ENCODE measurements around the gene FLT3LG.

The FLT3LG gene, protein sequence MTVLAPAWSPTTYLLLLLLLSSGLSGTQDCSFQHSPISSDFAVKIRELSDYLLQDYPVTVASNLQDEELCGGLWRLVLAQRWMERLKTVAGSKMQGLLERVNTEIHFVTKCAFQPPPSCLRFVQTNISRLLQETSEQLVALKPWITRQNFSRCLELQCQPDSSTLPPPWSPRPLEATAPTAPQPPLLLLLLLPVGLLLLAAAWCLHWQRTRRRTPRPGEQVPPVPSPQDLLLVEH

DNA sequence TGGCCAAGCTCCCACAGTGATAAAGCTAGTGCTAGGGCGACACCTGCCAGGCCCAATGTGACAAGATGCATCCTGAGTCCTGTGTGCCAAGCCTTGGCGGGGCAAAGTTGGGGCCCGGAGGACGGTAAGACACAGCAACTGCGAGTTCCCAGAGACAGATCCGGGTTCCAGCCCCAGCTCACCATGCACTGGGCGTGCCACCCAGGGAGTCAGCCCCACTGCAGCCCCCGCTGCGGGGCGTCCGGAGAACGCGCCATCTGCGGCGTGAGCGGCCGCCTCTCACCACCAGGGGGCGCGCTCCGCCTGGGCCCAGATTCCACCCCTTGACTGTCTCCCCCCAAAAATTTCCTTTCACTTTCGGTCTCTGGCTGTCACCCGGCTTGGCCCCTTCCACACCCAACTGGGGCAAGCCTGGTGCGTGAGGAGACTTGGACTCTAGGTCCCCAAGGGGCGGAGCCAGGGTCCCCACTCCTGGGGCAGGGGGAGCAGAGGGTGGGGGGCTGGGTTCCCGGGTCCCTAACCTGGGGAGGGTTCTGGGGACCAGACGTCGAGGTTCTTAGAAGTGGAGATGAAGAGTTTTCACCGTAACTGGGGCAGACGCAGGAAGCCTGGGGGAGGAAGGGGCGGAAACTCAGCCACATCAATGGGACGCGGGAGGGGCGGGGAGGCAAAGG lies at the start of gene FLT3LG:
FLT3LG (plus strand) TSS at position 348 of the 674 bp plus-strand sequence. CDS start 425 bp downstream, outside the sequence.
- peak; percentile 39 for DNase-seq (ENCODE audit: low spot score)
- no peak for FAIRE-seq

DNA sequence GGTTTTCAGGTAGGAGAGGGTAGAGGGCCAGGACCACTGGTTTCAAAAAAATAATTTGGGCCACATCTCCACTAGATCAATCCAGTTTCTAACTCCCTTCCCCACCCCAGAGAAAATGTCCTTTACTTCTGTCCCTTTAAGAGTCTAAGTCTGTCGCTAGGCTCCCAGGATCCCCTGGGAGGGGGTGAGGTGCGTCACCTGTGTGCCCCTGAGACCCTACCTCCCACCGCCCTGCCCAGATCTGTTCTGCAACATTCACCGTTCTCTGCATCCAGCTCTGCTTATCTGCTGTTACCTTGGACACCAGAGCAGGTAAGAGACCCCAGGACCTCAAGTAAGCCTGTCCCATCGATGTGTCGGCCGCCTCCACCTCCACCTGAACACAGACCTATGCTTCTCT lies 48.8 kb upstream of the FLT3LG start, which contains the start of gene GFY:
GFY (plus strand) TSS at position 211 of the 400 bp plus-strand sequence. CDS start 1,043 bp downstream, outside the sequence.
- DNase-seq (ENCODE audit: low spot score) (no peak), FAIRE-seq (no peak)

DNA sequence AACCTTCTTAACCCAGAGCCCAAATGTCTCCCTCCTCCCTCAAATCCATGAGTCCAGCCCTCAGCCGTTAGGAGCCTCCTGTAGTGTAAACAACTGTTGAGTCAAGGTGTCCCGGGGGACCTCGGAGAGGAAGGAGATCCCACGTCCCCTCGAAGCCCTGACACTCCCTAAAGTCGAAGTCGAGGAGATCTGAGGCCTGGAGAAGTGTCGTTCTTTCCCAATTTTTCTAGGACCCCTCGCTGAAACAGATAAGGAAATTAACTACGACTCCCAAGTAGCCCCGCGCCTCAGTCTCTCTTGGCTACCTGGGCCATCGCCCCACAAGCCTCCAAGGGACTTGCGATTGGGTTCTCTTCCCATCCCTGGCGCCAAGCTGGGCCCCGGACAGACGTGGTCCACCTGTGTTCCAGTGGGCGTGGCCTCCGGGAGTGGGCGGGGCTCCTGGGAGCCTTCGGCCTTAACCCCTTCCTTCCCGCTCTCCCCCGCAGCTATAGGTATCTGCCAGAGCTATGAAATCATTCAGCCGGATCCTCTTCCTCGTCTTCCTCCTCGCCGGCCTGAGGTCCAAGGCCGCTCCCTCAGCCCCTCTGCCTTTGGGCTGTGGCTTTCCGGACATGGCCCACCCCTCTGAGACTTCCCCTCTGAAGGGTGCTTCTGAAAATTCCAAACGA lies 48.0 kb upstream of the FLT3LG start:
- FAIRE-seq (no peak), DNase-seq (ENCODE audit: low spot score) (no peak)

DNA sequence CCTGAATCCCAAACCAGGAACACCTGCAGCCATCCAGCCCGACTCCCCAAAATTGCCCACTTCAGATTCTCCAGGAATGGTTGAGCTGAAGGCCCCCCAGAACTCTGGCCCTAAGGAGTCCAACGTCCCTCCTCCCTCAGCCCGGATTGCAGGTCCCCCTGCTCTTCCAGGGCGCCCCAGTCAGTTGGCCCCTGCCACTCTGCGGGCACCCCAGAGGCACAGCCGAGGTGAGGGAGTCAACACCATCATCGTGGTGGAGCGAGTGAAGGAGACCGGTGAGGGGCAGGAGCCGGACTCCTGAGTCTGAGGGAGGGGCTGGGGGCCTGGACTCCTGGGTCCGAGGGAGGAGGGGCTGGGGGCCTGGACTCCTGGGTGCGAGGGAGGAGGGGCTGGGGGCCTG lies 46.7 kb upstream of the FLT3LG start:
- DNase-seq (ENCODE audit: low spot score) (no peak), FAIRE-seq (no peak)

DNA sequence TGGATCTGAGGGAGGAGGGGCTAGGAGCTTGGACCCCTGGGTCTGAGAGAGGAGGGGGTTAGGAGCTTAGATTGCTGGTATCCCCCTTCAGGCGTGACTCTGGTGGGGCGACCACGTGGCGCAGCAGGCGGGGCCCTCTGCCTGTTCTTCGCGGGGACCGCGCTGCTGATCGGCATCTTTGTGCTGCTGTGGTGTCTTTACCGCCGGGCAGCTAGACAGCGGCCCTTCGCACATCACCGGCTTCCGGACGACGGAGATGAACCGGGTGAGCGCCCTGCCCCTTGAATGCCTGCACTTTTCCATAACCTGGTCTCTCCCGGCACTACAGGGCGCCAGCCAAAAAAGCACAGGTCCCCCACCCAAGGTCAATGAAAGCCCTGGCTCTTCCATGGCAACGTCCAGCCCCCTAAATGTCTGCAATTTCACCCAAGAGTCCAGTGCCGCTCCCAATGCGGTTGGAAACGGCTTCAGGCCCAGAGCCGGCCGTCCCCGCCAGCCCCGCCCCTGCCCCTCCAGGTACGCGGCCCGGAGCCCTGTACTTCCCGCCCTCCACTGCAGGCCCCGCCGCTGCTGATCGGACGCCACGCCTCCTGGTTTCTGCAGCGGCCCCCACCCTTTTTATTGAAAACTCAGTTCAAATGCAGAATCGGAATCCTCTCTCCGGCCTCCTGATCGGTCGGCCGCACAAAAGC lies 46.0 kb upstream of the FLT3LG start:
- FAIRE-seq: no peak
- no peak for DNase-seq (ENCODE audit: low spot score)

DNA sequence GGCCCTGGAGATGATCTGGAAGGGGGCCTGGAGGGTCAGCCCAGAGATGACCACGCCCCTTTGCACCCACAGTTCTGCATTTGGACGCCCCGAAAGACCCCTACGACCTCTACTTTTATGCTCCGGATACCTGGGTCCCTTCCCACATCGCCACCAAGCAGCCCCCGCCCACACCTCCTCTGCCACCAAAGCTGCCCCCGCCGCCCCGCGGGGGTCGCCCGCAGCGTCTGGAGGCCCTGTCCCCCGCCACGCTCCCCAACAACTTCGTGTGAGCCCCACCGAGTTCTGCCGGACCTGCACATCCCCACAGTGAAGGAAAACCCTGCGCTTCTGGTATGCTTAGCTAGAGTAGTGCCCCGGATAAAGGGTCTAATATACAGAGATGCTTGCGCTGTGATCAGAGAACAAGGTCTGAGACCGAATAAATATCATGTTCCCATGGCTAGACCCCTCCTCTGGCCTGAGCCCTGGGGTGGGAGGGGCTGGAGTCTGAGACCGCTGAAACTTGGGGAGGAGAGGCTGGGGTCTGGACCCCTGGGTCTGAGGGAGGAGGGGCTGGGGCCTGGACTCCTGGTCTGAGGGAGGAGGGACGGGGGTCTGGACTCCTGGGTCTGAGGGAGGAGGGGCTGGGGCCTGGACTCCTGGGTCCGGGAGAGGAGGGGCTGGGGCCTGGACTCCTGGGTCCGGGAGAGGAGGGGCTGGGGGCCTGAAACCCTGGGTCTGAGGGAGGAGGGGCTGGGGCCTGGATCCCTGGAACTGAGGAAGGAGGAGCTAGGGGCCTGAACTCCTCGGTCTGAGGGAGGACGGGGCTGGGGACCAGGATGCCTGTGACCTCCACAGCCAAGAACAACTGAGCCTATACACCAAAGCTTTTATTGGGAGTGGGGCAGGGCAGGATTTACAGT lies 45.2 kb upstream of the FLT3LG start:
- no peak for DNase-seq (ENCODE audit: low spot score)
- FAIRE-seq: no peak

DNA sequence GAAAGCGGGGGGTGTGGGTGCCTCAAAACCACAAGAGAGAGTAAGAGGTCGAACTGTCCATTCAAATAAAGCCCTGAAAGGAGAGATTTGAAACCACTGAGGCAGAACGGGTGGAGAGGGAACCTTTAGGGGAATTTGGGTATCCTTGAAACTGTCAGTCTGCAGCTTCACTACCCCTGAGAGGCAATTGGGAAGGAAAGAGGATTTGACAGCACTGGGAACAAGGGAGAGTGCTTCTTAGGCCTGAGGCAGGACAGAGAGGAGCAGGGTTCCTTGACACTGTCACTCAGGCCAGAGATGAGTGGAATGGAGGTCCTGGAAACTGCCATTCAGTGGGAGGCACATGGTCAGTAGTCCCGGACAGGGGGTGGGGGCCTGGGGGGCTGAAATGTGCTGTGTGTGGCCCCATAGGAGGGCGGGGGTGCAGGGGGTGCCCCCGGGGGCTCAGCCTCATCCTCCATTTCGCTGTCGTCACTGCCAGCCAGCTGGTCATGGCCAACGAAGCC lies 43.8 kb upstream of the FLT3LG start:
- no peak for FAIRE-seq
- DNase-seq (ENCODE audit: low spot score): no peak

DNA sequence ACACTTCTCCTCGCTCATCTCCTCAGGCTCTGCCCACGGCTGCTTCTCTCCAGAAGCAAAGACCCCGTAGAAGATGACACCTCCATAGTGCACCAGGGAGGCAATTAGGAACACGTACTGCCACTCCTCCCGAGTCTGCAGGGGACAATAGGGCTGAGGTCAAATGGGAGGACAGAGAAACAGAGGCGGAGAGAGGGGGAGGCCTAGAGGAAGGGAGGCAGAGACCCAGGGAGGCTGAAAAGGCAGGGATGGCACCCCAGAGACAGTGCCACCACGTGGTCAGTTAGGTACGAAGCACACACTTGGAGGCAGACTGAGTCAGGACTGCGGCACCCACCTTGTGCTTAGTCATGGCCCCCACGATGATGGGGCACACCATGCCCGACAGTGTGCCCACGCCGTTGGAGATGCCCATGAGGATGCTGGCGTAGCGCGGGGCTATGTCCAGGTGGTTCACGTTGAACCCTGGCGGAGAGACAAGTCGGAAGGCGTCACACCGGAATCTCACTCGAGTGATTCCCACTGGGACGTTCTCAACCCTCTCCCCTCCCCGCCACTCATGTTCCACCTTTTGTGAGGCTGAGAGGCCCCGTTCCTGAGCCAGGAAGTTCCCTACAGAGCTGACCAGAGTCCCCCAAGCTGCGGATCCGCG lies 43.2 kb upstream of the FLT3LG start:
- FAIRE-seq (no peak), DNase-seq (ENCODE audit: low spot score) (no peak)

DNA sequence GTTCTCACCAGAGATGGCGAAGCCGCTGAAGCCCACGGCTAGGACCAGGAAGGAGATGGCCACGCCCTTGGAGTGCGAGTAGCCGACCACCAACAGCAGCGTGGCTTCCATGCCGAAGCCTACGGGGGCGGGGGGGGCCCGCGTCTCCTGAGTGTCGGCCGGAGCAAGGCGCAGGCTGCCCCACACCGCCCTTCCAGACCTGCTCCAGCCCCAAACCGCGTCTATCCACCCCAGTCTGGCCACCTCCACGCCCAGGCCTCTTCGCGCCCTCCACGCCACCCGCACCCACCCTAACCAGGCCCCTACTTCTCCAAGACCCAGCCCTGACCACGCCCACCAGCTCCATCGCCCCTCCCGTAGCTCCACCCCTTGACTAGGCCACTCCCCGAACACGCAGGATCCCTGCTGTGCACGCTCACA lies 42.7 kb upstream of the FLT3LG start:
- DNase-seq (ENCODE audit: low spot score) (no peak), FAIRE-seq (no peak)

DNA sequence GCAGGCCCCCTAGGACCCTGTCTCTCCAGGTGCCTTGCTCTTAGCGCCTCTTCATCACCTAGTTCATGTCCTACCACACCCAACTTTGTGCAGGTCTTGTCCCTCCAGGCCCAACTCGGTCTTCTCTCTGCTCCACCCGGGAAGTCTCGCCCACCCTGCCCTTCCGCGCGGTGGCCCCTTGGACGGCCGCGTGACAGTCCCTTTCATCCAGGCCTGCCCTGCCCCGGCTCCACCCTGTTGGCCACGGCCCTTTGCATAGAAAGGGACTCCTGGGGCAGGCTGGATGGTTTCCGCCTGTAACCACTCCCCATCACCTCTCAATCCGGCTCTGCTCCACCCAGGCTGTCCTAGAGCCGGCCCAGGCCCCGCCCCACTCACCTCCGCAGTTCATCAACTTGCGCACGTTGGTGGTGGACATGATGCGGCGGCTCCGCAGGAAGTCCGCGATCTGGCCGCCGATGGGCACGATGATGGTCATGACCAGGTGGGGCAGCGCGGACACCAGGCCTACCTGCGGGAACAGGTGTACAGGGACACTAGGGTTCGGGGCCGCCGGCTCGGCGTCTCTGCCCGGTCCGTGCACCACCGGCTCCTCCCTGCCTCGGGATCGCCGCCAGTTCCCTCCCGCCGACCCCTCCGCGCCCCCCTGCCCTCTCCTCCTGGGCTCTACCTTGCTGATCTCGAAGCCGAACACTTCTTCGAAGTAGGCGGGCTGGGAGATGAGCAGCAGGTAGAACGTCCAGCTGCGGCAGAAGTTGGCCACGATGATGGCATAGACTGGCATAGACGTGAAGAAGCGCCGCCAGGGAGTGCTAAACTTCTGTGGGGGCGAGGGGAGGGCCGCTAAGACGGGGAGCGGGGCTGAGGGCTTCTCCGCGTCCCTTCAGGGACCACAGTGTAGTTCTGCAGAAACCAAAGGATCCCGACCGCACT lies 41.6 kb upstream of the FLT3LG start:
- DNase-seq (ENCODE audit: low spot score) (no peak), FAIRE-seq (no peak)

DNA sequence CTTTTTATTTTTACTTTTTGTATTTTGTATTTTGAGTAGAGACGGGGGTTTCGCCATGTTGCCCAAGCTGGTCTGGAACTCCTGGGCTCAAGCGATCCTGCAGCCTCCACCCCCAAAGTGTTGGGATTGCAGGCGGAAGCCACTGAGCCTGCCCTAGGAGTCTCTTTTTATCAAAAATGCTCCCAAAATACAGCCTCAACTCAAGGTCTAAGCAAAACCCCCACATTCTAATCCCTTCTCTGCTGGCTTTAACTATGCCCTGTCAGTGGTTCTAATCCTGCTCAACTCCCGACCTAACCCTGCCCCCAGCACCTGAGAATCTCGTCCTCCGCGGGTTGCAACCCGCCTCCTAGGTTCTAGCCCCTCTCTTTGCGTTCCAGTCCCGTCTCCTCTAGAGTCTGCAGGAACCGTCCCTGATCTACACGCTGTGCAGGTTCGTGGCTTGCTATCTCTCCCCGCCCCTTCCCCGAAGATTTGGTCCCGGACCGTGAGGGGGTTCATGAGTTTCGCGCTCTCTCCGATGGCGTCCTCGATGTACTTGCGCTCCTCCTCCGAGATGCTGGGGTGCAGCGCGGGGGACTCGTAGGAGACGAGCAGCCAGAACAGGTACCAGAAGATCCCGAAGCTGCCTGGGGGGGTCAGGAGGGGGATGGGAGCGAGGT lies 40.6 kb upstream of the FLT3LG start:
- DNase-seq (ENCODE audit: low spot score) (no peak), FAIRE-seq (no peak)

DNA sequence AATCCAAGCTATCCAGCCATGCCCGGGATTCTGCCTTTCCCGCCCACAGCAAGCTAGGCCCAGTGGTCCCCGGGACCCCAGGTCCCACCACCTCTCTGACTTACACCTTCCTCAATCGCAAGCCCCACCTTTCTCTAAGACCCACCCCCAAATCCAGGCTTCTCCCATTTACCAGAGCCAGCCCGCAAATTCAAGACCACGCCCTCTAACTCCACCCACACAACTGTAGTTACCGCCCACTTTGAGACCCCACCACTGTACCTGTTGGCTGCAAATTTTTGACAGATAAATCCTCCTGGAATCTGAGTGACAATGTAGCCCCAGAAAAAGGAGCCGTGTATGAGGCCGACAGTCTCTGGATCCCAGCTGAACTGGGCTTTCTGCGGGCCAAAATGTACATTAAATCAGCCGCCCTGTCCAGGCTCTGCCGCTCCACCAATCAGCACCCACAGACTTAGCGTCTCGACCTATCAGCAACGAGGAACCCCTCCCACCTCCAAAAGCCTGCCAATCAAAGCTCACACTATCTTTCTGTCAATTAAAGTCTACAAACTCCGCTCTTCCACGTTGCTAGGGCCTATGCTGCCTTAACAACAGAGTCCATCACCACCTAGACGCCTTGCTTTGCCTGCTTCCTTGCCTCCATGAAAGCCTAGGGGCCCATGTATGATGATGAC lies 39.0 kb upstream of the FLT3LG start:
- DNase-seq (ENCODE audit: low spot score) (no peak), FAIRE-seq (no peak)

DNA sequence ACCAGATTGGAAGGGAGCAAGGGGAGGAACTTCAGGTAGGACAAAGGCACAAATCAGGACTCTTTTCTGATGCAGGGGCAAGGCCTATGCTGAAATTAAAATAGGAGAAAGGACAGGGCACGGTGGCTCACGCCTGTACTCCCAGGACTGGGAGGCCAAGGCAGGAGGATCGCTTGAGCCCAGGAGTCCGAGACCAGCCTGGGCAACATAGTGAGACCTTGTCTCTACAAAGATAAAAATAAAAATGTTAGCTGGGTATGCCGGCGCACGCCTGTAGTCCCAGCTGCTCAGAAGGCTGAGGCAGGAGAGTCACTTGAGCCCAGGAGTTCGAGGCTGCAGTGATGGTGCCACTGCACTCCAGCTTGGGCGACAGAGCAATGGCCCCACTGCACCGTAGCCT lies 38.3 kb upstream of the FLT3LG start:
- FAIRE-seq: no peak
- no peak for DNase-seq (ENCODE audit: low spot score)

DNA sequence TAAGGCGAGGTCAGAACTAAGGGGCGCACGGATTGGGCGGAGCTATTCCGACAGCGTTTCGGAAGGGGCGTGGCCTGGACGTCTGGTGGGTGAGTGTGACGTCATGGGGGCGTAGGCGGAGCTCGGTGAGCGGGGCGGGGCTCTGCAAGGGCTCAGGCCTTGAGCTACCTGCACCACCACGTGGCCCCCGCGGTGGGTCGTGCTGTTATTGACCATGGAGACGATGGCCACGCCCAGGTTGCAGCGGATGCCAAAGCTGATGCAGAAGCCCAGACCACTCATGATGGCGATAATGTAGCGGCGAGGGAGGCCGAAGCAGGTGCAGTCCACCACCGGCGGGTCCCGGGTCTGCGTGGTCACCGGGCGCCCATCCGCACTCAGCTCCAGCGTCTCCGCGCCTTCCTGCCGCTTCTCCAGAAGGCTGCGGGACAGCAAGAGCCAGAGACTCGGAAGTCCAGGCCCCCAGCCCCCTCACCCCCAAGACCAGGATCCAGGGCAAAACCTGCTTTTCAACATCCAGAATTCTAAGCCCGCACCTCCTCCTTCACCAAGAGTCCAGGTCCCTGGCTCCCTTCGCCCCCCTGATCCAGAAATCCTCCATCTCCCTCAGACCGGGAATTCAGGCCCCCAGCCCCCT lies 37.5 kb upstream of the FLT3LG start:
- FAIRE-seq (no peak), DNase-seq (ENCODE audit: low spot score) (no peak)

DNA sequence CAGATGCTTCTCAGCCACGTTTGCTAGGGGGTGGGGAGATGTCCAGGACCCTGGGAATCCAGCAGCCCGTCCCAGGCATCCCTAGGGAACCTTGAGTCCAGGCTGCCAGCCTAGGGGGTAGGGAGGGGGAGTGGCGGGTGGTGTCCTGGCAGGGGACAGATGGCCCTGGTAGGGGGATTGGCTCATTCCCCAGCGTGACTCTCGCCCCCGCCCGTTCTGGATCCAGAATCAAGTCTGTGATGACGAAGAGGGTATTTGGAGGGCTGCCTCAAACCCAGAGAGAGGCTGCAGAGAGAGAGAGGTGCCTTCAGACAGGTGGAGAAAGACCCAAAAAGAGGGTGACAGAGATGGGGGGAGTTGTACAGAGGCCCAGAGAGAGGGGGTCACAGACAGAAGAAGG lies 36.8 kb upstream of the FLT3LG start:
- DNase-seq (ENCODE audit: low spot score) (no peak), FAIRE-seq (no peak)

DNA sequence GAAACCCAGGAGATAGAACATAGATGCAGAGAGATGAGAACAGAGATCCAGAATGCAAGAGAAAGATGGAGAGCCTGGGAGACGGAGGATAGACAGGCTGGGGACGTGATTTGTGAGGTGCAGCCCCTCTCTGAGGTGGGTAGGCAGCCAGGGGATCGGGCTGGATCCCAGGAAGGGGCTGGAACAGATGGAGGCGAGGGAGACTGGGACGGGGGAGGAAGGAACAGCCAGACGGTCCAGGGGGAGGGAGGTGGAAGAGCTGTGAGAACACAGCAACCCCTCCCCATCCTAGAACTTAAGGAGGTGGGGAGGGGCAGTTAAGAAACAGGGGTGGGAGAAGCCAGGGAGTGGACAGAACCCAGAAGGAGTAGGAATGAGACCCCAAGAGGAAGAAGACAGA lies 35.8 kb upstream of the FLT3LG start:
- FAIRE-seq (no peak), DNase-seq (ENCODE audit: low spot score) (no peak)

DNA sequence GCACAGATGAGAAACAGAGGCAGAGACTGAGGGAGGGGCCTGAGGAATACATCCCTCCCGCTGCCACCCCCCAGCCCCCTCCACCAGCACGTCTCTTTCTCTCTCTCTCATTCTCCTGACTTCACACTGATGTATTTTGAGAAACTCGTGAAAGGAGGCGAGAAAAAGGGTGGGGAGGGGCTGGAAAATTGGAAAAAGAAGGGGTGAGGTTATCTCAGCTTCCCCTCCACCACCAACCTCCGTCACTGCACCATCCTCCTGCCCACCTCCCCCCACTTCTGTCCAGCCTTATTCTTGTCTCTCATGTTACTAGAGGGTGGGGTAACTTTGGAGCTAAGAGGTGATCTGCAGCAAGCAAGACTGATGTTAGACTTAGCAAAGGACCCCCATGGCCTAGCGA lies 34.2 kb upstream of the FLT3LG start:
- no peak for FAIRE-seq
- no peak for DNase-seq (ENCODE audit: low spot score)
